ENCODE measurements around the gene GP2.

Gene GP2

GRCh38 chr16:20318437-20318836, 8.9 kb downstream of the GP2 start:
- H3K27ac Mint-ChIP-seq: no peak overlapping the region
- no peaks in the 10 kb centered on the region for H3K4me1 Mint-ChIP-seq

GRCh38 chr16:20318006-20318405, 9.3 kb downstream of the GP2 start:
- Mint-ChIP-seq H3K36me3 (ENCODE audit: low read depth) (no peaks in the 10 kb centered on the region), H3K27ac (no peak overlapping the region), H3K9me3 (no peaks in the 10 kb centered on the region), H3K4me3 (no peak overlapping the region), H3K27me3 (ENCODE audit: low read depth) (peaks cover 17% of the 10 kb centered on the region), H3K4me1 (no peaks in the 10 kb centered on the region)
- TF ChIP-seq CTCF (IDR thresholded peaks at IDR 0.05; ENCODE audit: unreplicated experiment in 3 of 3): no peak

More at GRCh38 chr16:20318437-20318836, 8.9 kb downstream of the GP2 start:
- Mint-ChIP-seq H3K36me3 (ENCODE audit: low read depth) (no peaks in the 10 kb centered on the region), H3K9me3 (no peaks in the 10 kb centered on the region), H3K27me3 (ENCODE audit: low read depth) (peaks cover 17% of the 10 kb centered on the region), H3K4me3 (no peak overlapping the region)
- TF ChIP-seq CTCF (IDR thresholded peaks at IDR 0.05; ENCODE audit: unreplicated experiment in 3 of 3): no peak

GRCh38 chr16:20317117-20317516, 10.2 kb downstream of the GP2 start:
- TF ChIP-seq CTCF (IDR thresholded peaks at IDR 0.05; ENCODE audit: unreplicated experiment in 3 of 3): no peak
- H3K36me3 Mint-ChIP-seq (ENCODE audit: low read depth): no peaks in the 10 kb centered on the region
- peaks cover 17% of the 10 kb centered on the region for H3K27me3 Mint-ChIP-seq (ENCODE audit: low read depth)
- H3K4me1 Mint-ChIP-seq: no peaks in the 10 kb centered on the region
- H3K27ac Mint-ChIP-seq: no peak overlapping the region
- no peaks in the 10 kb centered on the region for H3K9me3 Mint-ChIP-seq
- H3K4me3 Mint-ChIP-seq: no peak overlapping the region

- Mint-ChIP-seq H3K36me3 (ENCODE audit: low read depth) (no peaks in the 10 kb centered on the region), H3K4me3 (no peak overlapping the region), H3K27ac (no peak overlapping the region), H3K4me1 (no peaks in the 10 kb centered on the region), H3K9me3 (no peaks in the 10 kb centered on the region), H3K27me3 (ENCODE audit: low read depth) (peaks cover 17% of the 10 kb centered on the region)
- TF ChIP-seq CTCF (IDR thresholded peaks at IDR 0.05; ENCODE audit: unreplicated experiment in 3 of 3): no peak
These were observed 10.6 kb downstream of the GP2 start for GRCh38 chr16:20316715-20317114.

- no peaks in the 10 kb centered on the region for H3K4me1 Mint-ChIP-seq
- H3K36me3 Mint-ChIP-seq (ENCODE audit: low read depth): no peaks in the 10 kb centered on the region
- TF ChIP-seq CTCF (IDR thresholded peaks at IDR 0.05; ENCODE audit: unreplicated experiment in 3 of 3): no peak
- H3K27ac Mint-ChIP-seq: no peak overlapping the region
- H3K4me3 Mint-ChIP-seq: no peak overlapping the region
- peaks cover 17% of the 10 kb centered on the region for H3K27me3 Mint-ChIP-seq (ENCODE audit: low read depth)
- no peaks in the 10 kb centered on the region for H3K9me3 Mint-ChIP-seq
These were observed 11.5 kb downstream of the GP2 start for GRCh38 chr16:20315764-20316163.

GRCh38 chr16:20314575-20314974, 12.7 kb downstream of the GP2 start:
- Mint-ChIP-seq H3K4me1 (no peaks in the 10 kb centered on the region), H3K4me3 (no peak overlapping the region), H3K27ac (no peak overlapping the region), H3K36me3 (ENCODE audit: low read depth) (no peaks in the 10 kb centered on the region), H3K27me3 (ENCODE audit: low read depth) (peaks cover 13% of the 10 kb centered on the region), H3K9me3 (no peaks in the 10 kb centered on the region)
- TF ChIP-seq CTCF (IDR thresholded peaks at IDR 0.05; ENCODE audit: unreplicated experiment in 3 of 3): no peak

Measured in nephron (organoid).